Fibroblast of pulmonary artery (primary cell): ENCODE results near the gene IPO11.
A peak's percentile ranks its signal among the peaks of the same experiment; 100 is the strongest.

Source experiments
- DNase-seq: peaks from one replicate; pipeline ENCODE4 v3.0.0-alpha.2; 2010; ENCODE audit warnings: low read depth
- H3K4me3 ChIP-seq: replicated peaks from 2 replicates; pipeline ENCODE4 v1.5.1; 2011; ENCODE audit warnings: low read depth, mild to moderate bottlenecking, control low read depth, low read length, moderate library complexity
- CTCF ChIP-seq: IDR thresholded peaks from 2 replicates; pipeline ENCODE4 v1.5.1; 2011; ENCODE audit warnings: mild to moderate bottlenecking, control low read depth, low read length, inconsistent platforms; ENCODE audit errors: missing control alignments

The IPO11 gene

GRCh38 chr5:62590387-62590786 lies 177.8 kb downstream of the IPO11 start:
- no peak for TF ChIP-seq CTCF
- H3K4me3 ChIP-seq: no peak overlapping the region
- no peak for DNase-seq

GRCh38 chr5:62592558-62592957 lies 180.0 kb downstream of the IPO11 start:
- H3K4me3 ChIP-seq: no peak overlapping the region
- no peak for TF ChIP-seq CTCF
- DNase-seq: no peak

- TF ChIP-seq CTCF: no peak
- H3K4me3 ChIP-seq: no peak overlapping the region
- DNase-seq: peak; percentile 60
Measured at GRCh38 chr5:62593331-62593730, 180.8 kb downstream of the IPO11 start.

- no peak for DNase-seq
- TF ChIP-seq CTCF: no peak
- no peak overlapping the region for H3K4me3 ChIP-seq
Measured at GRCh38 chr5:62594364-62594984, 181.9 kb downstream of the IPO11 start.

- H3K4me3 ChIP-seq: no peak overlapping the region
- no peak for DNase-seq
- no peak for TF ChIP-seq CTCF
Measured at GRCh38 chr5:62596096-62596495, 183.5 kb downstream of the IPO11 start.

- H3K4me3 ChIP-seq: no peak overlapping the region
- no peak for TF ChIP-seq CTCF
- no peak for DNase-seq
Measured at GRCh38 chr5:62596691-62597090, 184.1 kb downstream of the IPO11 start.

- no peak for TF ChIP-seq CTCF
- H3K4me3 ChIP-seq: no peak overlapping the region
- DNase-seq: no peak
Measured at GRCh38 chr5:62597314-62597713, 184.8 kb downstream of the IPO11 start.
